Measurements from ENCODE around the gene ZNF628.
A peak's percentile ranks its signal among the peaks of the same experiment; 100 is the strongest.

ZNF628 gene

GRCh38 chr19:55466241-55466614 lies 10.2 kb upstream of the ZNF628 start:
- DNase-seq, result no peak

DNA sequence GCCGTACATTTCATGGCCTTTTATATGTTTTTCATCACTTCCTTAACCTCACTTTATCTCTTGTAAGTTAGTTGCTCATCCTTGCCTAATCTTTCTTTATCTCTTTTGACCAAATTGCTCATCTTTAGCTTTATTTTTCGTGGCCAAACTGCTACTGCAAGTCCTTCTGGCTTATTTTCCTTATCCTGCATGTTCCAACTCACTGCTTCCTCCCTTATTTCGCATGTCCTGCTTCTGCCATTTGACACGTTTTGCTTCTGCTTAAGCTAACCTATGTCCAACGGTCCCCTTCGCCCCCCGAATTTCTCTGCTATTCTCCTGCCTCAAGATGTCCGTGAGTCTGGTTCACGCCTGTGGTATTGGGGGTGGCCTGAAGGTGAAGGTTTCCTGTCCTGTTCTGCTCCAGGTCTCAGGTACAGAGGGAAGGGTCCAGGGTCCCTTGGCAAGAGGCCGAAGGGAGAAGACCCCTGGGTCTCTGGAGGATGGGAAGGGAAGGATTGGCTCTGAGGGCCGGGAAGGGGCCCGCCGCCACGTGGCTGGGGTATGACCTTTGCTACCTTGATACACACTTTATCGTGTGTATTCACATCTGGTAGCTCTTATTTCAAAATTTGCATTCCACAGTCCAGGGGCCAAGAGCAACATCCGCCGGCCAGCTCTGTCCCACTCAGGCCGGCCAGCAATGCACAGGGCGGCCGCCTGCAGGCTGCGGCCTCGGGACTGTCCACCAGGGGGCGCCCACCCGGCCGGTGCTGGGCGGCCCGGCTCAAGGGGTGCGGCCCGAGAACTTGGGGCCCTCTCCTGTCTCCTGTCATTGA lies 9.0 kb upstream of the ZNF628 start:
- DNase-seq, result peak; percentile 44

DNA sequence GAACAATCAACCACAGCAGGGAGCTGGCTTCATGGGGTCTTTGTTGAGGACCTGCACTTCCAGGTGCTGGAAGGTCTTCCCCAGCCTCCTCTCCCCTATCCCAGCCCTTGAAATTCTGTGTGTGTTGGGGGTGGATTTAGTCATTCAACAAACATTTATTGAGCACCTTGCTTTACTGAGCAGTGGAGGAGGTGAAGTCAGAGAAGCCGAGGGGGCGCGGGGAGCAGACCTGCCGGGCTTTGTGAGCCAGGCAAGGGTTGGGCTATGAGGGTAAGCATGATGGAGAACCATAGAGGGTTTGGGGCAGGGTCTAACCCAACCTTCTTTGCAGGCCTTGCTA lies 8.4 kb upstream of the ZNF628 start:
- DNase-seq, result no peak

- no peak for DNase-seq
These were observed 5.2 kb upstream of the ZNF628 start for GRCh38 chr19:55471266-55471665.

- DNase-seq, result peak; percentile 55
These were observed 4.0 kb upstream of the ZNF628 start for GRCh38 chr19:55472463-55472862.

DNA sequence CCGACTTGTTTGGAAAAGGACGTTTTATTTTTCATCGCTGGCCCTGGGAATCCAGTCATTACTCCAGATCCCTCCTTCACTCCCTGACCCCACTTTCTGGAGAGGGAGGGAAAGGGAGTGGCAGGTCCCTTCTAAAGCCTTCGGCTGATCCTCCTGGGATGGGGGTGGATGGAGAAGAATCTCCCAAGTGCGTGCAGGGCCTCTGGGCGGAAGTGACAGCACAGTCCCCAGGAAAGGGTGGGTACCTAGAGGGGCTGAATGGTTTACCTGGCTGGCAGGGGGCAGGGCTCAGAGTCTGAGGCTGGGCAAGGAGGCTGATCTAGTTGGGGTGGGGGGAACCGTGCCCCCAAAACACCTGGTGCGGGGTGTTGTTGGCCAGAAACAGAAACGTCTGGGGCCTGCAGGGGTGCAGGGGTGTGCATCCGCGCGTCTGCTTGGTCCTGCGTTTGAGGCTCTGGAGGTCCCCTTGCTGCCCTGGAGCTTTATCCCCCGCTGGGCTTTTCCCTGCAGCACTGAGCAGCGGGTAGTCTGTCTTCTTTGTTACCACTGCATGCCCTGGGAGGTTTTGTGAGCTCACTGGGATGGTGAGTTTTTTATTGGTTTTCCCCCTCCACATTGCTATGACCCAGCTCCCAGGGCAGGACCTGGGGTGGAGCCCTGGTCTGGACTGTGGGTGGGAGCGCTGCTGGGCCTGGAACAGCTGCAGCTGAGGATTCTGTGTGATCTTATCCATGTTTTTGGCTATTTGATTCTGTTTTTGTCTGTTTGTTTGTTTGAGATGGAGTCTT lies 3.0 kb upstream of the ZNF628 start:
- DNase-seq, result peak; percentile 77

DNA sequence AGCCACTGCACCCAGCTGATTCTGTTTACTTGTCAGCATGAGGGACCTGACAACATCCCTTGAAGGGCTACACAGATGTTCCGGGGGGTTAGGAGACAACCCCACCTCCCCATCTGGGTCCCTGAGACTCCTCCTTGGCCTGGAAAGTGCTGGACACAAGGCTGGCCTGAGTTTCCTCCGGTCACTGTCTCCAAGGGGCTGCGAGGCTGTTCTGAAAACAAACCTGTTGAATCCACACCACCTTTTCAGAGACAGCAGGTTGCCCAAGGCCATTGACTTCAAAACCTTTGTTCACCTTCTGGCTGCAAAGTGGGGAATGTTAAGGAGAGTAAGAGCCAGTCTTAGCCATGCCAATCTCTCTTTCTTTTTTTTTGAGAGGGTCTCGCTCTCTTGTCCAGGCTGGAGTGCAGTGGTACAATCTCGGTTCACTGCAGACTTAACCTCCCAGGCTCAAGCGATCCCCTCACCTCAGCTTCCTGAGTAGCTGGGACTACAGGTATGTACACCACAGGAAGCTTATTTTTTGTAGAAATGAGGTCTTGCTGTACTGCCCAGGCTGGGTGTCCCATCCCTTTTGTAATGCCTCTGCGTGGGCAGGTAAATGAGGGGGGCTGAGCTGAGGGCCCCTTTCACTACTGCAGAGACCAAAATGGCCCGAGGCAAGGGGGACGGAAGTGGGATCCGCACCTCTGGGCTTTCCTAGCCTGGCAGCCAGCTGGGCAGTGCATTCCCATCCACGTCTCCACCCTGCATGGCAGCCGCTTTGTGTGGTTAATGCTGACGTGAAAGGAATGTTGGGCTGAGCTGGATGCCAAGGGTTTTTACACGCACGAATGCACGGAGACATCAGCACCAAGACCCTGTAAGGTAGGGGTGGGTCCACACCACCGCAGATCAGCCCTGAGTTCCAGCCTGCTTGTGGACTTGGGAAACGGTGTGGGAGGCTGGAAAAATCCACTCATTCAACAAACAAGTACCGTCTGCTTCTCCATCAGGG lies 1.9 kb upstream of the ZNF628 start:
- peak; percentile 97 for DNase-seq

DNA sequence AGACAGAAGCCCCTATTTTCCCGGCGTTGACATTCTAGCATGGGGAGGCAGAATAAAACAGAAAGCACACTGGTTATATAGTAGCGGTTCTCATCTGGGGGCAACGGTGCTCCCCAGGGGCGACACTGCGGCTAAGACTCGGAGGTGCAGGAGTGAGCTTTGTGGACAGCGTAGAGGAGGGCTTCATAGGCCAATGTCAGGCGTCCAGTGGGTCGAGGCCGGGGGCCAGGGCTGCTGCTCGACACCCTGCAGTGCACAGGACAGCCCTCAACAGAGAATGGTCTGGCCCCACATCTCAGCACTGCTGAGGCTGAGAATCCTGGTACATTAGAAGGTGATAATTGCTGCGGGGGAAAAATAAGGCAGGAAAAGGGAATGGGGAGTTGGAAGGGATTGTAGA lies 1.5 kb downstream of the ZNF628 start:
- no peak for DNase-seq

- DNase-seq, result no peak
These were observed 1.9 kb downstream of the ZNF628 start for GRCh38 chr19:55478364-55478763.

DNA sequence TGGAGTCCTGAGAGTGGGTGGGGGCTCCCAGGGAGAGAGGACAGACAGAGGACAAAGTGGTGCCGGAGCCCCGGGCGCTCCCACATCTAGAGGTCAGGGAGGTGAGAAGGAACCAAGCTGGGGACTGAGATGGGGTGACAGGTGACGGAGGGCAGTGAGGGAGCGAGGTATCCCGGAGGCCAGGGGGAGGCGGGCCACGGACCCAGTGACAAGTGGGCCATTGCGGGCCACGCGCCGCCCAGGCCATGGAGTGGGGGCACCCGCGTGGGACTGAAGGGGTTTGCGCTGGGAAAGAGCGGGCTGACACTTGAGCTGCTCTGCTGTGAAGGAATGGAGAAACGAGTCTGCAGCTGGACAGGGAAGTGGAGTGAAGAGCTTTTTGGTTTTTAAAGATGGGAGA lies 2.6 kb downstream of the ZNF628 start:
- DNase-seq, result no peak

DNA sequence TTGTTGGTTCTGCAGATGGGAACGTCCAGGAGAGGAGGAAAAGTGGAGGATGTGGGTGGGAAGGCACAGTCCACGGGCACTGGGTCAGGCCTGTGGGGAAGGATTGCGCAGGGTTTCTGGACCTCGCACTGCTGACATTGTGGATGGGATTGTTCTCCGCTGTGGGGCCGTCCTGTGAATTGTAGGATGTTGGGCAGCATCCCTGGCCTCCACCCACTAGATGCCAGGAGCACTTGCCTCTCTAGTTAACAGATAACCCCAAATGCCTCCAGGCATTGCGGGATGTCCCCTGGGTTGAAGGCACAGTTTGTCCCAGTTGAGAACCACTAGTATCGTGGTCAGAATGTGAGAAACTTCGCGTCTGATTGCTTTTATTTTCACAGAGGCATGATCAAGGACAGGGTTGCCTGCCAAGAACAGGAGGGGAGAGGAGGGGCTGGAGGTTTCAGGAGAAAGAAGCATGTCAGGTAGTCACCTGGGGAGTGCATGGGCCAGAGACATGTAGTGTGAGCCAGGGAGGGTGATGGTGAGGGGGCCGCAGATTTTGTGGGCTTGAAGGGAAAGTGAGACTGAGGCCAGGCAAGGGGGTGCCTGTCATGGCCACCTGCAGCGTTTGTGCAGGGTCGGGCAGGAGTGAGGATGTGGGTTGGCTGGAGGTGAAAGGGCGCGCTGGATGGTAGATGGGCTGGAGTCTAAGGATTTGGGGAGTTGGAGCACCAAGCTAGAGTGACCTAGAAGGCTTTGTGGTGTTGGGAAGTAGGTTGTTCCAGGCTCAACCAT lies 3.2 kb downstream of the ZNF628 start:
- peak; percentile 52 for DNase-seq

DNA sequence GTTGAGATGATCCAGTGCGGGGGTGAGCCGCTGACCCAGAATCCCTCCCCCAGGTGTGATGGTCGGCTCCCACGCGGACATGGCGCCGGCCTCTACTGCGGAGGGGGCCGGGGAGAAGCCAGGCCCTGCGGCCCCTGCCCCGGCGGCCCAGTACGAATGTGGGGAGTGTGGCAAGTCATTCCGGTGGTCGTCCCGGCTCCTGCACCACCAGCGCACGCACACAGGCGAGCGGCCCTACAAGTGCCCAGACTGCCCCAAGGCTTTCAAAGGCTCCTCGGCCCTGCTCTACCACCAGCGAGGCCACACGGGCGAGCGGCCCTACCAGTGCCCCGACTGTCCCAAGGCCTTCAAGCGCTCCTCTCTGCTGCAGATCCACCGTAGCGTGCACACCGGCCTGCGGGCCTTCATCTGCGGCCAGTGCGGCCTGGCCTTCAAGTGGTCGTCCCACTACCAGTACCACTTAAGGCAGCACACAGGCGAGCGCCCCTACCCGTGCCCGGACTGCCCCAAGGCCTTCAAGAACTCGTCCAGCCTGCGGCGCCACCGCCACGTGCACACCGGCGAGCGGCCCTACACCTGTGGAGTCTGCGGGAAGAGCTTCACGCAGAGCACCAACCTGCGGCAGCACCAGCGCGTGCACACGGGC lies 4.9 kb downstream of the ZNF628 start:
- DNase-seq, result no peak

DNA sequence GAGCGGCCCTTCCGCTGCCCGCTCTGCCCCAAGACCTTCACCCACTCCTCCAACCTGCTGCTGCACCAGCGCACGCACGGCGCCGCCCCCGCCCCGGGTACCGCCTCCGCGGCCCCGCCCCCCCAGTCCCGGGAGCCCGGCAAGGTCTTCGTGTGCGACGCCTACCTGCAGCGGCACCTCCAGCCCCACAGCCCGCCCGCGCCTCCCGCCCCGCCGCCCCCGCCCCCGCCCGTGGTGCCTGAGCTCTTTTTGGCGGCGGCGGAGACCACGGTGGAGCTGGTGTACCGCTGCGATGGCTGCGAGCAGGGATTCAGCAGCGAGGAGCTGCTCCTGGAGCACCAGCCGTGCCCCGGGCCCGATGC lies 5.4 kb downstream of the ZNF628 start:
- DNase-seq, result no peak

DNA sequence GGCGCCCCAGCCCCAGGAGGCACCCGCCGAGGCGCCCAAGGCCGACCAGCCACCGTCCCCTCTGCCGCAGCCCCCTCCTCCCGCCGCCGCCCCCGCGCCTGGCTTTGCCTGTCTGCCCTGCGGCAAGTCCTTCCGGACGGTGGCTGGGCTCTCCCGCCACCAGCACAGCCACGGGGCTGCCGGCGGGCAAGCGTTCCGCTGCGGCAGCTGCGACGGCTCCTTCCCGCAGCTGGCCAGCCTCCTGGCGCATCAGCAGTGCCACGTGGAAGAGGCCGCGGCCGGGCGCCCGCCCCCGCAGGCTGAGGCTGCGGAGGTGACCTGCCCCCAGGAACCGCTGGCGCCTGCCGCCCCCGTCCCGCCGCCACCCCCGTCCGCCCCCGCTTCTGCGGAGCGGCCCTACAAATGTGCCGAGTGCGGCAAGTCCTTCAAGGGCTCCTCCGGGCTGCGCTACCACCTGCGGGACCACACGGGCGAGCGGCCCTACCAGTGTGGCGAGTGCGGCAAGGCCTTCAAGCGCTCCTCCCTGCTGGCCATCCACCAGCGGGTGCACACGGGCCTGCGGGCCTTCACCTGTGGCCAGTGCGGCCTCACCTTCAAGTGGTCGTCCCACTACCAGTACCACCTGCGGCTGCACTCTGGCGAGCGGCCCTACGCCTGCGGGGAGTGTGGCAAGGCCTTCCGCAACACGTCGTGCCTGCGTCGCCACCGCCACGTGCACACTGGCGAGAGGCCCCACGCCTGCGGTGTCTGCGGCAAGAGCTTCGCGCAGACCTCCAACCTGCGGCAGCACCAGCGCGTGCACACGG lies 5.9 kb downstream of the ZNF628 start:
- DNase-seq, result no peak

DNA sequence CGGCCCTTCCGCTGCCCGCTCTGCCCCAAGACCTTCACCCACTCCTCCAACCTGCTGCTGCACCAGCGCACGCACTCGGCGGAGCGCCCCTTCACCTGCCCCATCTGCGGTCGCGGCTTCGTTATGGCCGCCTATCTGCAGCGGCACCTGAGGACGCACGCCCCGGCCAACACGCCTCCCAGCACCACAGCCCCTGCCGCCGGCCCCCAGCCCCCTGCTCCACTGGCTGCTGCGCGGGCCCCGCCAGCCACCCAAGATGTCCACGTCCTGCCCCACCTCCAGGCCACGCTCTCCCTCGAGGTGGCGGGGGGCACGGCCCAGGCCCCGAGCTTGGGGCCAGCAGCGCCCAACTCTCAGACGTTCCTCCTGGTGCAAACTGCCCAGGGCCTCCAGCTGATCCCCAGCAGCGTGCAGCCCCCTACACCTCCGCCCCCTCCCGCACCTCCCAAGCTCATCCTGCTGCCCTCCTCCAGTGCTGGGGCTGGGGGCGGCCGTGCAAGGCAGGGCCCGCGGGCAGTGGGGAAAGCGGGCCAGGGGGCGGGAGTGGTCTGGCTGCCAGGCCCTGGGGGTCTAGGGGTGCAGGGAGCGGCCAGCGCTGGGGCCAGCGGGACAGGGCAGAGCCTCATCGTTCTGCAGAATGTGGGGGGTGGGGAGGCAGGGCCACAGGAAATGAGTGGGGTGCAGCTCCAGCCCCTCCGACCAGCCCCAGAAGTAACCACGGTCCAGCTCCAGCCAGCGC lies 6.7 kb downstream of the ZNF628 start:
- no peak for DNase-seq

DNA sequence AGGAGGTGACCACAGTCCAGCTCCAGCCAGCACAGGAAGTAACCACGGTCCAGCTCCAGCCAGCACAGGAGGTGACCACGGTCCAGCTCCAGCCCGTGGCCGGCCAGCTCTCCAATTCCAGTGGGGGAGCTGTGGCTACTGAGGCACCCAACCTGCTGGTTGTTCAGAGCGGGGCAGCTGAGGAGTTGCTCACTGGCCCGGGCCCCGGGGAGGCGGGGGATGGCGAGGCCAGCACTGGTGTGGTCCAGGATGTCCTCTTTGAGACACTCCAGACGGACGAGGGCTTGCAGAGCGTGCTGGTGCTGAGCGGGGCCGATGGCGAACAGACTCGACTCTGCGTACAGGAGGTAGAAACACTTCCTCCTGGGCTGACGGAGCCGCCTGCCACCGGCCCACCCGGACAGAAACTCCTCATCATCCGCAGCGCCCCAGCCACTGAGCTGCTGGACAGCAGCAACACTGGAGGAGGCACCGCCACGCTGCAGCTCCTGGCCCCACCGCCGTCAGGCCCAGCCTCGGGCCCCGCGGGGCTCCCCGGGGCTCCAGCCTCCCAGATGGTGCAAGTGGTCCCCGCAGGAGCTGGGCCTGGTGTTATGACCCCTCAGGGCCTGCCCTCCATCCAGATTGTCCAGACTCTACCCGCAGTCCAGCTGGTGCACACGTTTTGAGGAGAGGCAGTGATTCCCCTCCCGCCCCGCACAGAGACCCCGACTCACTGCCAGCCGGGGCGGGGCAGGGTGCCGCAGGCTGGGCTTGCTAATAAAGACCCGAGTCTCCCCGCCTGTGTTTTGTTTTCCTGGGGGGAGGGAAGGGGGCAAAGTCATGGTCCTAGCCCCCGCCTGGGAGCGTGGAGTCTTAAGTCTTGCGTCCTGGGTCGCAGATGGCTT lies 7.5 kb downstream of the ZNF628 start:
- no peak for DNase-seq

GRCh38 chr19:55484593-55485438 lies 8.4 kb downstream of the ZNF628 start, which contains the start of gene NAT14:
Gene NAT14, plus strand, starts transcription at chr19:55485188. Its CDS starts 521 bp downstream, at chr19:55485709.
- DNase-seq, result peak; percentile 37

DNA sequence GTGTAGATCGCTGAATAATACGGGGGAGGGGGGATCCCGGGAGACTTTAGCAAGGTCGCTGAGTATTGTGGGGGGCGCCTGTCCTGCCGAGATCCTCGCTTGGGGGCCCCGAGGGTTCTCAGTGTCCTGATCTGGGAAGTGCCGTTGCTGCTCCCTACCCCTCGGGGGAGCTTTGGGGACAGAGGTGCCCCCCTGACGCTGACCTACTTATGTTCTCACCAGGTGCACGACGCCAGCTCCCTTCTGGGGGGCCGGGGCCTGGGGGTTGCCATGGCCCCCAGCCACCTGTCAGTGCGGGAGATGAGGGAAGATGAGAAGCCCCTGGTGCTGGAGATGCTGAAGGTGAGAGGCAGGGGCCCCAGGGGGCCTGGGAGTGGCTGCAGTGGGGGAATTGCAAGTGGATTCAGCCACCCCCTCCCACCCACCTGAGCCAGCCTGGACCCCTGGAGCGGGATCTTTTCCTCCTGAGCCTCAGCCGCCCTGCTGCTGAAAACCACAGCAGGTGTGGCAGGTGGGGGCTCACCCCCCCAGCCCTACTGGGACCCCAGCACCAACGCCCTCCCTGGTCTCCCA lies 9.1 kb downstream of the ZNF628 start:
- DNase-seq, result no peak

Measured in kidney glomerular epithelial cell (primary cell).